ENCODE data around the gene GUCA2B. TPM values are rescaled to one million over a fixed set of nuclear protein-coding genes. Genes with fewer than 3 reads are reported as not detected.

Gene GUCA2B
- total and polyA plus RNA-seq, 8 donors, result 2.2 to 13.1 (median 4.8) TPM; not detected in 4

DNA sequence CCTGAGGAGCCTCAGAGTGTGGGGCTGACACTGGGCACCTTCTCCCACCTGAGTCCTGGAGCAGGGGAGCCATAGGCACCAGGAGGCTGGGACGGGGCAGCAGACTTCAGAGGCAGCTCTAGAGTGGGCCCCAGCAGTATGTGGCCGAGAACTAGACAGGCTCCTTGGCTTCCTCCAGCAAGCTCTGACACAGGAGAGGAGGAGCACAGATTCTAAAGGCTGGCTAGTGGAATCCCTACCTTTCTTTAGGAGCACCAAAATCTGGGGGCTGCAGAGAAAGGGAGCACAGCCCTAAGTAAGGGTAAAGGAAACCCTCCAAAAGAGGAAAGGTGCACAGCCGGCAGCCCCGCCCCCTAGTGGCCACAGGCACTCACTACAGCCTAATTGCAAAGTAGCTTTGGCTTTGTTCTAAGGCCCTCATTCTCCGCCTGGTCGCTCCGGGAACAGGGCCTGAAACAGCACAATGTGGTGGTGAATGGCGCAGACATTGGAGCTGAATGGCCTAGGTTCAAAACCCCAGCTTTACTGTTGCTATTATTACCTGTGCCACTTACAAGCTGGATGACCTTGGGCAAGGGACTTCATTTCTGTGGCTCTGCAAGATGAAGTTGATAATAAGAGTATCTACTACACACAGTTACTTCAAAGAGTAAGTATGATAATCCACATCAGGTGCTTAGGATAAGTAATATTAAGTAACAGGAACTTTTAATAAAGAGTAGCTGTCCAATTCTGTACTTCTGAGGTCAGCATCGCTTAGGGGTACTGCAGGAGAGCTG lies 20.1 kb downstream of the GUCA2B start:
- H3K27me3 ChIP-seq, result no peaks in the 10 kb centered on the region
- H3K27ac ChIP-seq, result peak overlapping the region in 4 of 5 donors; percentile 25 to 61 (median 44)
- TF ChIP-seq, protein P1, sequence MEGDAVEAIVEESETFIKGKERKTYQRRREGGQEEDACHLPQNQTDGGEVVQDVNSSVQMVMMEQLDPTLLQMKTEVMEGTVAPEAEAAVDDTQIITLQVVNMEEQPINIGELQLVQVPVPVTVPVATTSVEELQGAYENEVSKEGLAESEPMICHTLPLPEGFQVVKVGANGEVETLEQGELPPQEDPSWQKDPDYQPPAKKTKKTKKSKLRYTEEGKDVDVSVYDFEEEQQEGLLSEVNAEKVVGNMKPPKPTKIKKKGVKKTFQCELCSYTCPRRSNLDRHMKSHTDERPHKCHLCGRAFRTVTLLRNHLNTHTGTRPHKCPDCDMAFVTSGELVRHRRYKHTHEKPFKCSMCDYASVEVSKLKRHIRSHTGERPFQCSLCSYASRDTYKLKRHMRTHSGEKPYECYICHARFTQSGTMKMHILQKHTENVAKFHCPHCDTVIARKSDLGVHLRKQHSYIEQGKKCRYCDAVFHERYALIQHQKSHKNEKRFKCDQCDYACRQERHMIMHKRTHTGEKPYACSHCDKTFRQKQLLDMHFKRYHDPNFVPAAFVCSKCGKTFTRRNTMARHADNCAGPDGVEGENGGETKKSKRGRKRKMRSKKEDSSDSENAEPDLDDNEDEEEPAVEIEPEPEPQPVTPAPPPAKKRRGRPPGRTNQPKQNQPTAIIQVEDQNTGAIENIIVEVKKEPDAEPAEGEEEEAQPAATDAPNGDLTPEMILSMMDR (IDR thresholded peaks at IDR 0.05), result peak in 5 of 7 experiments; percentile 86 to 98 (median 90)
- TF ChIP-seq POLR2AphosphoS5 (IDR thresholded peaks at IDR 0.05) (peak in 1 of 3 donors; percentile 47), EP300 (IDR thresholded peaks at IDR 0.05) (no peak), POLR2A (IDR thresholded peaks at IDR 0.05) (no peak)
- peaks cover 23 to 43% (median 33%) of the 10 kb centered on the region in 4 donors for H3K4me1 ChIP-seq
- no peaks in the 10 kb centered on the region for H3K9me3 ChIP-seq
- peak; percentile 75 to 79 for DNase-seq
- H3K4me3 ChIP-seq, result no peak overlapping the region
- no peaks in the 10 kb centered on the region for H3K36me3 ChIP-seq
- intact Hi-C loops (cut with DNase I; ENCODE audit: low total_unique reads), result no loop called here
- WGBS, 5 donors, result 20 to 34% (median 32%) methylated on average over 7 to 9 of the region's 9 CpGs

DNA sequence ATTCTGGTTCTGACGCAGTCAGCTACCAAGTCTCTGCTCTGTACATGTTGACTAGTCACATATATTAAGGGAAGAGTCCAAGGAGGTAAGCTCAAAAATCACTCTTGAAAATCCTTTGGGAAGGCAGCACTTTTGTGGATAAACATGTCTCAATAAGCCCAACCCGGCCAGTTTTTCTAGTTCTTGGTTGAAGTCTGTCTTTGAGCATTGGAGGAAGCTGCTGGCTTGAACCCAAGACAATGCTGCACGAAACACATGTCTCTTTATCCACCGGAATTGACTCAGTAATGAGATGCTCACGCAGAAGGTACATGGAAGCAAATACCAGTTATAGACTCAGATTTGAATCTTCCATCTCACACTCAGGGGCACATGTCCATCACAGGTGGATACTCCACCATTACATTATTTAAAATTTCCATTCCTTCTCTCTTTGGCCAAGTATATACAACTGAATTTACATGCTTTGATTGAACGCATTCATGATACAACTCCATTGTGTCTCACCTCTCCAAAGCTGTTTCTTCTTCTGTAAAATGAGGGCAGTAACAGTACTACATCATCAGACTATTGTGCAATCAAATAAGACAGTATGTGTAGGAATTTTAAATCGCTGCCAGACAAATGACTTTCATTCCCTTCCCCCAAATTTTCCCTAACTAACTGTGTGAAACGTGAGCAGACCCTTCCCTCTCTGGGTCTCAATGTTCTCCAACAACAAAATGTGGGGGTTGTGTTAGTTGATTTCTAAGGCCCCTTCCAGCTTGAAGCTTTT lies 20.9 kb downstream of the GUCA2B start:
- no peak overlapping the region for H3K4me3 ChIP-seq
- 66 to 73% (median 72%) methylated on average over 8 of the region's 8 CpGs for whole genome bisulfite sequencing, 5 donors
- H3K9me3 ChIP-seq, result no peaks in the 10 kb centered on the region
- peaks cover 24 to 51% (median 38%) of the 10 kb centered on the region in 4 donors for H3K4me1 ChIP-seq
- intact Hi-C loops (cut with DNase I; ENCODE audit: low total_unique reads), result no loop called here
- TF ChIP-seq EP300 (IDR thresholded peaks at IDR 0.05) (no peak), POLR2A (IDR thresholded peaks at IDR 0.05) (no peak), POLR2AphosphoS5 (IDR thresholded peaks at IDR 0.05) (no peak)
- TF ChIP-seq, protein P1 (IDR thresholded peaks at IDR 0.05), result no peak
- DNase-seq, result peak in 1 of 2 donors; percentile 63
- H3K36me3 ChIP-seq, result peaks cover 0 to 1% (median 0%) of the 10 kb centered on the region in 4 donors
- H3K27me3 ChIP-seq, result no peaks in the 10 kb centered on the region
- peak overlapping the region in 1 of 5 donors; percentile 53 for H3K27ac ChIP-seq

DNA sequence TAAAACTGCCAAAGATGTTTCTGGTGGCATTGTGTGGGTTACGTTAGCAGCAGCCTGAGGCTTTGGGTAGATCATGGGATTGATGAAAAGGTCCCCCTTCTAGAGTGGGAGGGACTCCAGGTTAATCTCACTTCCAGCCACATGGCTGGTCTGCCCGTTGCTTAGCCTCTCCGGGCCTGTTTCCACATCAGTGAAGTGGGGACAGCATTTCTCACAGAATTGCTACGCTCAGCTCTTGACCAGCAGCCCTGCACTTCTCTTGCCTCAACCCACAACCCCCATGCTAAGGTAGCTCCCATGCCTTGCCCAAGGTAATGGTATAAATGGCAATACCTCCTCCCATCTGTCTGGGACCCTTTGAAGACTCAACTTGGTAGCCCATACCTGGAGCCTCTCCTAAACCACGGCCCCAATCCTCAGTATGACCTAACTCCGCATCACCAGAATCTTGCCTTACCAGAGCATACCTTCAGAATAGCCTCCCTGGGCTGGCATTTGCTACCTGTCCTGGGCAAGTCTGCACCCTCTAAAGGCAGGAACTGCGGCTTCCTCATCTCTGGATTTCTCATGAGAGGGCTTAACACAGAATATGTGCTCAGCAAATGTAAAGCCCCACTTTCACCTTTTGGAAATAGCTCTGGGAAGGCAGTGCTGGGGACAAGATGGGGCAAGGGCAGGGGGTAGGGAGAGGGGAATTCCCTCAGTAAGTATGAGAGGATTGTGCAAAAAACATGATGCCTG lies 22.3 kb downstream of the GUCA2B start:
- DNase-seq, result no peak
- Histone ChIP-seq H3K4me1 (peaks cover 30 to 61% (median 48%) of the 10 kb centered on the region in 4 donors), H3K36me3 (peaks cover 0 to 13% (median 10%) of the 10 kb centered on the region in 4 donors), H3K4me3 (no peak overlapping the region), H3K9me3 (no peaks in the 10 kb centered on the region), H3K27ac (no peak overlapping the region), H3K27me3 (no peaks in the 10 kb centered on the region)
- TF ChIP-seq POLR2A (IDR thresholded peaks at IDR 0.05), result no peak
- no peak for TF ChIP-seq EP300 (IDR thresholded peaks at IDR 0.05)
- TF ChIP-seq, protein P1 (IDR thresholded peaks at IDR 0.05), result no peak
- TF ChIP-seq POLR2AphosphoS5 (IDR thresholded peaks at IDR 0.05), result no peak
- intact Hi-C loops (cut with DNase I; ENCODE audit: low total_unique reads), result no loop called here
- WGBS, 5 donors, result 85 to 97% (median 92%) methylated on average over 7 of the region's 7 CpGs

Data from stomach (tissue), 9 donors.